Psoas muscle (tissue), 8 donors: ENCODE results near the gene ATF7. TPM values are rescaled to one million over a fixed set of nuclear protein-coding genes. Genes with fewer than 3 reads are reported as not detected.

Experiments used
- ATAC-seq, 4 donors: fragments of 200-7000 bp; cut with Tn5 transposase; one replicate each; pipeline ENCODE4 v1.9.1; 2020; ENCODE audit warnings: moderate library complexity in 3 of 4, mild to moderate bottlenecking in 2 of 4
- DNase-seq, 2 donors: peaks; one replicate each; pipeline ENCODE4 v3.0.0-alpha.2; 2020
- H3K27ac ChIP-seq: fragments of 200-600 bp; one replicate; pipeline ENCODE4 v1.8.0; 2022
- H3K27me3 ChIP-seq, 3 donors: fragments of 200-600 bp in 1 of 3; one replicate each; pipeline versions ENCODE4 v1.6.1 to v1.8.0; 2013 to 2022; ENCODE audit warnings: low read length in 2 of 3, mild to moderate bottlenecking in 2 of 3, moderate library complexity in 1 of 3; ENCODE audit not compliant: insufficient read depth in 3 of 3
- H3K36me3 ChIP-seq, 2 donors: fragments of 200-600 bp in 1 of 2; one replicate each; pipeline versions ENCODE4 v1.6.1 to v1.8.0; 2013 to 2022; ENCODE audit warnings: low read depth in 1 of 2, mild to moderate bottlenecking in 1 of 2, moderate library complexity in 1 of 2; ENCODE audit not compliant: insufficient read depth in 1 of 2
- H3K4me1 ChIP-seq: fragments of 200-600 bp; one replicate; pipeline ENCODE4 v1.8.0; 2022
- H3K4me3 ChIP-seq: fragments of 200-600 bp; one replicate; pipeline ENCODE4 v1.8.0; 2022; ENCODE audit warnings: mild to moderate bottlenecking
- H3K9me3 ChIP-seq: fragments of 200-600 bp; one replicate; pipeline ENCODE4 v1.8.0; 2022
- CTCF ChIP-seq: fragments of 200-600 bp; IDR thresholded peaks from one replicate; pipeline ENCODE4 v1.8.0; 2022; ENCODE audit warnings: antibody characterized with exemption
- WGBS, 3 donors: extraction: QIAGEN DNeasy Blood & Tissue Kit; methylation state at CpG; one replicate each; pipeline versions ENCODE4 v1.1.6 to v1.1.7; 2013; 5-methylcytosine and 5-hydroxymethylcytosine counted together
- intact Hi-C, 2 donors: fragments of 100-400 bp; cut with DNase I; formaldehyde crosslinking; loops; one replicate each; pipeline versions ENCODE4 v1.11.0 to v1.14.2; 2022
- polyA plus RNA-seq, 3 donors: library from polyadenylated mRNA; stranded (reverse); fragments of 200-250 nt; gene quantifications; one replicate each; pipeline ENCODE4 v1.2.3, GENCODE V29; 2013
- total RNA-seq, 4 donors: library from RNA; stranded (reverse); fragmentation: NEBNext Ultra II Directional in 2 of 4; extraction: Animal tissue kit (Norgen Biotek cat#: 25700) in 2 of 4; gene quantifications; one replicate each; pipeline versions ENCODE4 v1.2.1 to v1.2.4, GENCODE V29; 2021 to 2023
- donor health status: healthy with polysubstance abuse.
- donor health status: DM: no; HTN: no; CAD: no; lungs with moderate emphysema.
- donor health status: Bipolar disorder and iron deficiency.
- donor health status: healthy.
- donor health status: DM: yes; HTN: yes; CAD: no.
- donor health status: DM: no; HTN: no; CAD: no.
- donor health status: DM: no; HTN: no; CAD: no.
- donor health status: DM: yes; HTN: yes; CAD: no.

Gene ATF7
- total and polyA plus RNA-seq, 7 donors: 15.7 to 32.3 (median 25.4) TPM

- WGBS, 3 donors: 33 to 55% (median 49%) methylated on average over 2 of the region's 2 CpGs
- H3K4me1 ChIP-seq: peaks cover 20% of the 10 kb centered on the region
- no peaks in the 10 kb centered on the region for H3K36me3 ChIP-seq
- DNase-seq (peak in 1 of 2 donors; percentile 62), ATAC-seq (peak; percentile 57 to 87 (median 74))
- no peak overlapping the region for H3K4me3 ChIP-seq
- peak overlapping the region; percentile 30 for H3K27ac ChIP-seq
- H3K9me3 ChIP-seq: no peaks in the 10 kb centered on the region
- intact Hi-C loops: no loop called here
- no peak for TF ChIP-seq CTCF
- H3K27me3 ChIP-seq: no peaks in the 10 kb centered on the region
These were observed 62.6 kb downstream of the ATF7 start for GRCh38 chr12:53563452-53564028.

- Histone ChIP-seq H3K36me3 (no peaks in the 10 kb centered on the region), H3K4me1 (peaks cover 20% of the 10 kb centered on the region), H3K27me3 (no peaks in the 10 kb centered on the region), H3K4me3 (no peak overlapping the region), H3K9me3 (no peaks in the 10 kb centered on the region), H3K27ac (no peak overlapping the region)
- intact Hi-C loops: no loop called here
- WGBS, 3 donors: 80 to 89% (median 80%) methylated on average over 1 of the region's 1 CpG
- no peak for DNase-seq
- no peak for TF ChIP-seq CTCF
- no peak for ATAC-seq
These were observed 64.6 kb downstream of the ATF7 start for GRCh38 chr12:53561590-53561953.

- intact Hi-C loops: no loop called here
- Histone ChIP-seq H3K9me3 (no peaks in the 10 kb centered on the region), H3K27ac (no peak overlapping the region), H3K27me3 (no peaks in the 10 kb centered on the region), H3K36me3 (no peaks in the 10 kb centered on the region), H3K4me3 (no peak overlapping the region), H3K4me1 (peaks cover 20% of the 10 kb centered on the region)
- no peak for DNase-seq
- 94 to 98% (median 98%) methylated on average over 2 of the region's 2 CpGs for WGBS, 3 donors
- ATAC-seq: no peak
- TF ChIP-seq CTCF: no peak
These were observed 65.1 kb downstream of the ATF7 start for GRCh38 chr12:53560912-53561589.

- DNase-seq (no peak), ATAC-seq (peak in 1 of 4 donors; percentile 26)
- Histone ChIP-seq H3K4me1 (peaks cover 20% of the 10 kb centered on the region), H3K27ac (no peak overlapping the region), H3K36me3 (no peaks in the 10 kb centered on the region), H3K27me3 (no peaks in the 10 kb centered on the region), H3K9me3 (no peaks in the 10 kb centered on the region), H3K4me3 (no peak overlapping the region)
- intact Hi-C loops: no loop called here
- WGBS, 3 donors: 64 to 73% (median 70%) methylated on average over 6 of the region's 6 CpGs
- TF ChIP-seq CTCF: no peak
These were observed 65.8 kb downstream of the ATF7 start for GRCh38 chr12:53560351-53560750.
